KOPT-K1 (cell line): ENCODE data around the gene NUP153.
A peak's percentile ranks its signal among the peaks of the same experiment; 100 is the strongest.
"Not testable (repeated sequence)": the region's sequence is repeated elsewhere in the genome, so short reads cannot be mapped to it uniquely, and the experiment has no call there.

ENCODE experiments used
- H3K27ac ChIP-seq: fragments of 200-600 bp; sonication (generic); 2 replicates; pipeline ENCODE4 v1.5.1; 2016; ENCODE audit warnings: antibody characterized with exemption, mild to moderate bottlenecking, low read depth, low read length; ENCODE audit not compliant: poor library complexity, severe bottlenecking
- H3K36me3 ChIP-seq: fragments of 200-600 bp; sonication (generic); 2 replicates; pipeline ENCODE4 v1.5.1; 2017; ENCODE audit warnings: antibody characterized with exemption, mild to moderate bottlenecking, low read length, moderate library complexity; ENCODE audit not compliant: insufficient read depth
- H3K9me3 ChIP-seq: fragments of 200-600 bp; sonication (generic); 2 replicates; pipeline ENCODE4 v1.5.1; 2017; ENCODE audit warnings: antibody characterized with exemption, low read length, mild to moderate bottlenecking; ENCODE audit not compliant: insufficient read depth, poor library complexity, severe bottlenecking

Gene NUP153

GRCh38 chr6:17724341-17724740 is 17.6 kb upstream of the NUP153 start:
- Histone ChIP-seq H3K9me3 (no peaks in the 10 kb centered on the region), H3K36me3 (no peaks in the 10 kb centered on the region), H3K27ac (no peak overlapping the region)

- Histone ChIP-seq H3K27ac (no peak overlapping the region), H3K36me3 (no peaks in the 10 kb centered on the region), H3K9me3 (no peaks in the 10 kb centered on the region)
These were observed 14.9 kb upstream of the NUP153 start for GRCh38 chr6:17721671-17722070.

GRCh38 chr6:17719323-17720041 is 12.8 kb upstream of the NUP153 start:
- Histone ChIP-seq H3K9me3 (no peaks in the 10 kb centered on the region), H3K36me3 (no peaks in the 10 kb centered on the region), H3K27ac (no peak overlapping the region)

GRCh38 chr6:17716221-17716620 is 9.5 kb upstream of the NUP153 start:
- Histone ChIP-seq H3K9me3 (no peaks in the 10 kb centered on the region), H3K36me3 (no peaks in the 10 kb centered on the region), H3K27ac (no peak overlapping the region)

- H3K36me3 ChIP-seq: no peaks in the 10 kb centered on the region
- no peaks in the 10 kb centered on the region for H3K9me3 ChIP-seq
- no peak overlapping the region for H3K27ac ChIP-seq
These were observed 8.4 kb upstream of the NUP153 start for GRCh38 chr6:17714879-17715851.

- Histone ChIP-seq H3K9me3 (no peaks in the 10 kb centered on the region), H3K36me3 (no peaks in the 10 kb centered on the region), H3K27ac (no peak overlapping the region)
These were observed 7.5 kb upstream of the NUP153 start for GRCh38 chr6:17714177-17714576.

GRCh38 chr6:17712576-17712975 is 5.9 kb upstream of the NUP153 start:
- H3K36me3 ChIP-seq: no peaks in the 10 kb centered on the region
- no peak overlapping the region for H3K27ac ChIP-seq
- H3K9me3 ChIP-seq: no peaks in the 10 kb centered on the region

- no peaks in the 10 kb centered on the region for H3K36me3 ChIP-seq
- no peak overlapping the region for H3K27ac ChIP-seq
- no peaks in the 10 kb centered on the region for H3K9me3 ChIP-seq
These were observed 3.6 kb upstream of the NUP153 start for GRCh38 chr6:17710331-17710730.

- H3K27ac ChIP-seq: no peak overlapping the region
- H3K9me3 ChIP-seq: no peaks in the 10 kb centered on the region
- no peaks in the 10 kb centered on the region for H3K36me3 ChIP-seq
These were observed 2.8 kb upstream of the NUP153 start for GRCh38 chr6:17709476-17709875.

GRCh38 chr6:17708035-17708434 is 1.3 kb upstream of the NUP153 start:
- not testable (repeated sequence) for H3K9me3 ChIP-seq, H3K36me3 ChIP-seq, H3K27ac ChIP-seq

GRCh38 chr6:17707371-17707651 is 586 bp upstream of the NUP153 start:
- Histone ChIP-seq H3K9me3 (no peaks in the 10 kb centered on the region), H3K27ac (peak overlapping the region; percentile 96), H3K36me3 (no peaks in the 10 kb centered on the region)

GRCh38 chr6:17705778-17706579 is 746 bp downstream of the NUP153 start:
- H3K9me3 ChIP-seq: no peaks in the 10 kb centered on the region

GRCh38 chr6:17705428-17705777 is 1.3 kb downstream of the NUP153 start:
- H3K9me3 ChIP-seq: no peaks in the 10 kb centered on the region
- H3K27ac ChIP-seq: peak overlapping the region; percentile 96
- no peaks in the 10 kb centered on the region for H3K36me3 ChIP-seq

More at GRCh38 chr6:17705778-17706579, 746 bp downstream of the NUP153 start:
- Histone ChIP-seq H3K36me3 (no peaks in the 10 kb centered on the region), H3K27ac (peak overlapping the region; percentile 96)

GRCh38 chr6:17703256-17703694 is 3.5 kb downstream of the NUP153 start:
- Histone ChIP-seq H3K27ac (peak overlapping the region; percentile 18), H3K36me3 (peaks cover 15% of the 10 kb centered on the region), H3K9me3 (no peaks in the 10 kb centered on the region)
